ENCODE results near the gene GABRG3.

Gene GABRG3

GRCh38 chr15:27438403-27439375 is 467.7 kb downstream of the GABRG3 start:
- no peak overlapping the region for H3K4me3 ChIP-seq (ENCODE audit: insufficient read depth, low read length, poor library complexity, severe bottlenecking)
- H3K9me3 ChIP-seq (ENCODE audit: insufficient read depth, low read length): no peaks in the 10 kb centered on the region
- no peaks in the 10 kb centered on the region for H3K79me2 ChIP-seq (ENCODE audit: insufficient read depth, low read length)
- no peak overlapping the region for H2AFZ ChIP-seq (ENCODE audit: low read depth, low read length, severe bottlenecking)
- TF ChIP-seq EZH2phosphoT487 (conservative IDR thresholded peaks at IDR 0.05; ENCODE audit: low read length): no peak
- TF ChIP-seq CTCF (IDR thresholded peaks at IDR 0.05; ENCODE audit: insufficient read depth, low read length, poor library complexity, severe bottlenecking): no peak
- no peaks in the 10 kb centered on the region for H3K36me3 ChIP-seq (ENCODE audit: low read length)
- H3F3A ChIP-seq (ENCODE audit: insufficient read depth): no peaks in the 10 kb centered on the region
- no peak overlapping the region for H3K4me2 ChIP-seq (ENCODE audit: low read depth, low read length, poor library complexity, severe bottlenecking)
- H3K9ac ChIP-seq (ENCODE audit: low read length): no peak overlapping the region
- no peaks in the 10 kb centered on the region for H4K20me1 ChIP-seq (ENCODE audit: low read depth, low read length)
- no peaks in the 10 kb centered on the region for H3K27me3 ChIP-seq (ENCODE audit: low read length)
- no peaks in the 10 kb centered on the region for H3K9me2 ChIP-seq (replicated peaks; ENCODE audit: insufficient read depth, low read length)
- no peak overlapping the region for H3K27ac ChIP-seq (ENCODE audit: low read depth, low read length)

- TF ChIP-seq EZH2phosphoT487 (conservative IDR thresholded peaks at IDR 0.05; ENCODE audit: low read length) (no peak), CTCF (IDR thresholded peaks at IDR 0.05; ENCODE audit: insufficient read depth, low read length, poor library complexity, severe bottlenecking) (no peak)
Observed at GRCh38 chr15:27441120-27441519, 470.1 kb downstream of the GABRG3 start.

GRCh38 chr15:27448234-27448633 is 477.3 kb downstream of the GABRG3 start:
- H3K9ac ChIP-seq (ENCODE audit: low read length): no peak overlapping the region
- H3K36me3 ChIP-seq (ENCODE audit: low read length): no peaks in the 10 kb centered on the region
- no peak overlapping the region for H3K27ac ChIP-seq (ENCODE audit: low read depth, low read length)
- H3K9me2 ChIP-seq (replicated peaks; ENCODE audit: insufficient read depth, low read length): no peaks in the 10 kb centered on the region
- no peak for TF ChIP-seq EZH2phosphoT487 (conservative IDR thresholded peaks at IDR 0.05; ENCODE audit: low read length)
- TF ChIP-seq CTCF (IDR thresholded peaks at IDR 0.05; ENCODE audit: insufficient read depth, low read length, poor library complexity, severe bottlenecking): no peak
- no peaks in the 10 kb centered on the region for H3K79me2 ChIP-seq (ENCODE audit: insufficient read depth, low read length)
- no peak overlapping the region for H3K4me3 ChIP-seq (ENCODE audit: insufficient read depth, low read length, poor library complexity, severe bottlenecking)
- no peaks in the 10 kb centered on the region for H3K9me3 ChIP-seq (ENCODE audit: insufficient read depth, low read length)
- H3F3A ChIP-seq (ENCODE audit: insufficient read depth): no peaks in the 10 kb centered on the region
- H3K27me3 ChIP-seq (ENCODE audit: low read length): no peaks in the 10 kb centered on the region
- no peak overlapping the region for H2AFZ ChIP-seq (ENCODE audit: low read depth, low read length, severe bottlenecking)
- no peak overlapping the region for H3K4me2 ChIP-seq (ENCODE audit: low read depth, low read length, poor library complexity, severe bottlenecking)
- H4K20me1 ChIP-seq (ENCODE audit: low read depth, low read length): no peaks in the 10 kb centered on the region

More at GRCh38 chr15:27441120-27441519, 470.1 kb downstream of the GABRG3 start:
- H3K9me2 ChIP-seq (replicated peaks; ENCODE audit: insufficient read depth, low read length): no peaks in the 10 kb centered on the region
- no peak overlapping the region for H2AFZ ChIP-seq (ENCODE audit: low read depth, low read length, severe bottlenecking)
- no peak overlapping the region for H3K4me3 ChIP-seq (ENCODE audit: insufficient read depth, low read length, poor library complexity, severe bottlenecking)
- no peaks in the 10 kb centered on the region for H3K36me3 ChIP-seq (ENCODE audit: low read length)
- H4K20me1 ChIP-seq (ENCODE audit: low read depth, low read length): no peaks in the 10 kb centered on the region
- H3K4me2 ChIP-seq (ENCODE audit: low read depth, low read length, poor library complexity, severe bottlenecking): no peak overlapping the region
- H3K9ac ChIP-seq (ENCODE audit: low read length): no peak overlapping the region
- H3F3A ChIP-seq (ENCODE audit: insufficient read depth): no peaks in the 10 kb centered on the region
- H3K27me3 ChIP-seq (ENCODE audit: low read length): no peaks in the 10 kb centered on the region
- H3K79me2 ChIP-seq (ENCODE audit: insufficient read depth, low read length): no peaks in the 10 kb centered on the region
- H3K27ac ChIP-seq (ENCODE audit: low read depth, low read length): no peak overlapping the region
- no peaks in the 10 kb centered on the region for H3K9me3 ChIP-seq (ENCODE audit: insufficient read depth, low read length)
